Activated CD4-positive, alpha-beta T cell treated with anti-CD3 and anti-CD28 coated beads for 24 hours (primary cell): ENCODE results near the gene AQP12A.

Experiments used
- DNase-seq, 2 donors: peaks; one replicate each; pipeline ENCODE4 v3.0.0-alpha.2; 2020; ENCODE audit warnings: low read depth in 2 of 2

The AQP12A gene

GRCh38 chr2:240708457-240708856 is 16.8 kb downstream of the AQP12A start:
- no peak for DNase-seq

GRCh38 chr2:240711296-240711695 is 19.6 kb downstream of the AQP12A start:
- DNase-seq, result no peak

GRCh38 chr2:240711701-240712100 is 20.0 kb downstream of the AQP12A start:
- DNase-seq, result no peak

GRCh38 chr2:240712121-240712520 is 20.5 kb downstream of the AQP12A start:
- no peak for DNase-seq

GRCh38 chr2:240713071-240713927 is 21.6 kb downstream of the AQP12A start:
- no peak for DNase-seq

GRCh38 chr2:240713928-240714746 is 22.5 kb downstream of the AQP12A start:
- no peak for DNase-seq

GRCh38 chr2:240714747-240715725 is 23.4 kb downstream of the AQP12A start:
- DNase-seq, result no peak

- no peak for DNase-seq
These were observed 24.6 kb downstream of the AQP12A start for GRCh38 chr2:240716130-240716798.

GRCh38 chr2:240717181-240717641 is 25.5 kb downstream of the AQP12A start:
- no peak for DNase-seq

- no peak for DNase-seq
These were observed 26.3 kb downstream of the AQP12A start for GRCh38 chr2:240717681-240718581.

- DNase-seq, result no peak
These were observed 27.3 kb downstream of the AQP12A start for GRCh38 chr2:240718896-240719490.

GRCh38 chr2:240719676-240720545 is 28.2 kb downstream of the AQP12A start:
- DNase-seq, result no peak

- DNase-seq, result no peak
These were observed 29.3 kb downstream of the AQP12A start for GRCh38 chr2:240720686-240721595.

GRCh38 chr2:240721596-240722180 is 30.0 kb downstream of the AQP12A start:
- DNase-seq, result no peak

GRCh38 chr2:240722376-240722775 is 30.7 kb downstream of the AQP12A start:
- DNase-seq, result no peak

GRCh38 chr2:240722796-240723735 is 31.4 kb downstream of the AQP12A start:
- no peak for DNase-seq
